Skeletal muscle cell (primary cell): ENCODE data around the gene AGPAT3.
"Not testable (repeated sequence)": the region's sequence is repeated elsewhere in the genome, so short reads cannot be mapped to it uniquely, and the experiment has no call there.

Experiments used
- DNase-seq: peaks from one replicate; pipeline ENCODE4 v3.0.0-alpha.2; 2010; ENCODE audit warnings: low read depth
- H3K4me3 ChIP-seq: 2 replicates; pipeline ENCODE4 v1.5.1; 2011; ENCODE audit warnings: low read depth, mild to moderate bottlenecking, control low read depth, low read length, moderate library complexity

AGPAT3 gene, protein sequence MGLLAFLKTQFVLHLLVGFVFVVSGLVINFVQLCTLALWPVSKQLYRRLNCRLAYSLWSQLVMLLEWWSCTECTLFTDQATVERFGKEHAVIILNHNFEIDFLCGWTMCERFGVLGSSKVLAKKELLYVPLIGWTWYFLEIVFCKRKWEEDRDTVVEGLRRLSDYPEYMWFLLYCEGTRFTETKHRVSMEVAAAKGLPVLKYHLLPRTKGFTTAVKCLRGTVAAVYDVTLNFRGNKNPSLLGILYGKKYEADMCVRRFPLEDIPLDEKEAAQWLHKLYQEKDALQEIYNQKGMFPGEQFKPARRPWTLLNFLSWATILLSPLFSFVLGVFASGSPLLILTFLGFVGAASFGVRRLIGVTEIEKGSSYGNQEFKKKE

DNA sequence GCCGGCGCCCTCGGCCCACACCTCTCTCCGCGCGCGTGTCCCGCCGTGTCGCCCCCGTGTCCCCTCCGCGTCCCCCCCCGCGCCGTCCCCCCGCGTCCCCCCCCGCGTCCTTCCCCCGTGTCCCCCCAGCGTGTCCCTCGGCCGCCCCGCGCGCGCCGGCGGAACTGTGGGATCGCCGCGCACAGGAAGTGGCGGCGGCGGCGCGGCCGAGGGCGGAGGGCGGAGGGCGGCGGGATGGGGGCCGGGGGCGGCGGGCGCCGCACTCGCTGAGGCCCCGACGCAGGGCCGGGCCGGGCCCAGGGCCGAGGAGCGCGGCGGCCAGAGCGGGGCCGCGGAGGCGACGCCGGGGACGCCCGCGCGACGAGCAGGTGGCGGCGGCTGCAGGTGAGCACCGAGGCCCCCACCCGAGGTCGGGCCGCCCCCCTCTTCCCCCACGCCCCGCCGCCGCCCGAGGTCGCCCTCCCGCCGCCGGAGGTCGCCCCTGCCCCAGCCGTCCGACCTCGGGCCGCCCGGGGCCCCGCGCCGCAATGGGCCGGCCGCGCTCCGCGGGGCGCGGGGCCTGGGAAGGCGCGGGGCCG is at the start of gene AGPAT3:
TSS of gene AGPAT3 (plus strand) at position 262 of the 578 bp plus-strand sequence. CDS start 94,459 bp downstream, outside the sequence.
- DNase-seq, result no peak
- H3K4me3 ChIP-seq, result peak within 1 kb of the TSS; percentile 68

DNA sequence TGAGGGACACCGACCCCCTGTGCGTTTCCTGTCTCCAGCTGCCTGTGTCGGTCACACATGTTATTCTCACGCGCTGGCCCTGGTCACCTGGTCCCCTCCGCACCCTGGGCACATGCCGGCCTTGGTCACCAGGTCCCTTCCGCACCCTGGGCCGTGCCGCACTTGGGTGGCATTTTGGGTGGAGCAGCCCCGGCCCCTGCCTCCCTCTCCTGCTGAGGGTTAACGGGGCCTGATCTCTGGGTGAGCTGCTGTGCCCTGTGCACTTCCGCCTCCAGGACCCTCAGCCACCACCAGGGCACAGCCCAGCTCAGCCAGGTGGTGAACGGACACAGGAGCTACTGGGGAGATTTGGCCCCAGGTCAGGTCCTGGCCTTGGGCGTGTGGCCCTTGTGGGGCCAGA is 49.0 kb upstream of the AGPAT3 start:
- H3K4me3 ChIP-seq, result no peak overlapping the region
- DNase-seq, result no peak

DNA sequence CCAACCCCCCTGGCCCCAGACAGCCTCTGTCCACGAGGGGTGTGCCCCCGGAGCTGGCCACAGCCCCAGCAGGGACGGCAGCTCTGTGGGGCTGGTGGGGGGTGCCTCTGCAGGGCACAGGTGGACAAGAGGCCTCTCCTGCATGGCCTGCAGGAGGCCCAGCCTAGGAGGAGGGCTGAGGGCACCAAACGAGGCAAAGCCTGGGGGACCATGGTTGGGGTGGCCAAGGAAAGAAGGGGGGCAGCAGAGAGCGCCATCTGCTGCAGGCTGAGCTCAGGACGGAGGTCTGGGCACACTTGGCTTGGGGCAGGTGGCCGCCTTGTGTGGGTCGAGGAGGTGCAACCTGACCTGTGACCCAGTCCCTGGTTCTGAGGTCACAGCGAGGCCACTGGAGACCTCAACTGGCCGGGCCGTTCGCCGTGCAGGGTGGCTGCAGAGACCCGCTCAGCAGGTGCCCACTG is 48.4 kb upstream of the AGPAT3 start:
- no peak overlapping the region for H3K4me3 ChIP-seq
- DNase-seq, result no peak

DNA sequence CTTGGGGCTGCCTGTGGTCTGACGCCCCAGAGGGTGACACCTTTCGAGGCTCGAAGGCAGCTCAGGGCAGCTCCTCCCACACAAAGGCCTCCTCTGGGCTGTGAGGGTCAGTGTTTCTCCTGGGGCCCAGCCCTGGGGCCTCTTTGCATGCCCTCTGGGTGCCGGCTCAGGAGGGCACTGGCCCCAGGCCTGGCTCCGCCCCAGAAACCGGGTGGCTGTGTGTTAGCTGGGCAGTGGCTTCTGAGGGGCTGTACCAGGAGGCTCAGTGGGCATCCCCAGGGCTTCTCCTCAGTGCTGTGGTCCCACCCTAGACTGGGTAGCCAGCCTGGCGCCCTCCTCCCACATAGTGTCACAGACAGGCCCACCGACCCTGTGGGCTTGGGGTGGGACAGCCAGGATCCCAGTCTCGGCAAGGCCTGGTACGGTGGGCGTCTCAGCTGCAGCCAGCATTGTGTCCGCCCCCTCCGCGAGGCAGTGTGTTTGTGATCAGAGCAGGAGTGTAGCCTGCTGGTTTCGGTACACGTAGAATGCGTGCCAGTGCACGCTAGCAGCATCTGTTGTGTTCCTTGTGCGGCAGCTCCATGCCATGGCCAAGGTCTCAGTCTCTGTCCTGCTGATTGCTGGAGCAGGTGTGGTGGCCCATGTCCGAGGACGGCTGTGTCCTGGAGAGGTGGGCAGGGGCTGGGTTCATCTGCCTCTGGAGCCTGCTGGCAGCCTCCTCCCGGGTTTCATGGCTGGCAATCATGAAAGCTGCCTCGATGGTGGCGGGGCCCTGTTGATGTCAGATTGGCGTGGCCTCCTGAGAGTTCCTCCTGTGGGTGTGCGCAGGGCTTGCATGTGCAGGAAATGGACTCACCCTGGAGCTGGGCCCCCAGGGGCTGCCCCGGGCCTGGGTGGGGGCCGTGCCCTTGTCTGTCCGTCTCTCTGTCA is 47.6 kb upstream of the AGPAT3 start:
- no peak for DNase-seq

DNA sequence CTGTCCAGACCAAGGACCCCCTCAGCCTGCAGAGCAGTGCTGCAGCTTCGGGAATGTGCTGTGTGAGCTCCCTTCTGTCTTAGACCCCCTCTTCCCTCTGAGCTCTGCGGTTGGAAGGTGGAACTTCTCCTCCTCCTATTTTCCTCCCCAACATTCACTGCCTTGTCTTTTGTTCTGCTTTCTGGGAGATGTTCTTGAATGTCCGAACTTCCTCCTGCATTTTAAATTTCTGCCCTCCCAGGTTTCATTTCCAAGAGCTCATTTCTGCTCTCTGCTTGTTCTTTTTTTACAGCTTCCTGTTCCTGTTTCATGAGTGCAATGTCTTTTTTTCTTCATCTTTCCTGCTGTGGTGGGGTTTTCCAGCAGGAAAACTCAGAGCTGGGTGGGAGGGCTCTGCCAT is 46.3 kb upstream of the AGPAT3 start:
- no peak overlapping the region for H3K4me3 ChIP-seq
- DNase-seq, result no peak

More for the DNA sequence above, 47.6 kb upstream of the AGPAT3 start:
- no peak overlapping the region for H3K4me3 ChIP-seq

DNA sequence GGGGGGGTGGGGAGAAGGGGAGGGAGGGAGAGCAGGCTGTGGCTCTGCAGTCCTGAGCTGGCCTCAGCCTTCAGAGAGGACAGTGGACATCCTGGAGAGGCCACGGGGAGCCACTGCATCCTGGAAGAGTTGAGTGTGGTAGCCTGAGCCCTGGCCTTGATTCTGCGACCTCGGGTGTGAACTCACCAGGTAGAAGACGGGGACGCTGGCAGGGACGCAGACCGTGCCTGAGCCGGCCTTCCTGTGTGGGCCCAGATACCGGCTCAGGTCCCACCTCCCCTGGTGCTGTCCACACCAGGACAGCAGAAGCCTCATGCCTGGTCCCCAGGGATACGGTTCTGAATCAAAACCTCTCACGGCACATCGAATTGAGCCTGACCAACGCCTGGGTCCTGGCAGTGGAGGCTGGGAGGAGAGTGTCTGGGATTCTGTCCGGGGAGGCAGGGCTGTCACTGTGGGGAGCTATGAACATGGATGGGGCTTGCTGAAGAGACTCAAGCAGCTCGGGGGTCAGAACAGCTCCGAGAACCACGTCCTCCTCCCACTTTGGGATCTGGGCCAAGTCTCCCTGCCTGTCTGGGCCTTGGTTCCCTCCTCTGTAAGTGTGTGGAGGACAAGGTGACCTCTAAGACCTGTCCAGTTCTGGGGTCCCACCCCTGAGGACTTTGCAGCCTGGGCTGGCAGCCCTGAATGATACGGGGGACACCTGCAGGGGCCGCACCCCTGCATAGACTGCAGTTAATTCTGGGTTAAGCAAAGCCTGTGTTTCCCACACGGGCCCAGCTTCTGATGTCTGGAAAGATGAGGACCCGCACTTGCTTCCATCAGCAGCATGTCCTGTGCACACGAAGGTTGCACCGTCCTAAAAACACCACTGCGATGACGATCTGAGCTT is 45.3 kb upstream of the AGPAT3 start:
- DNase-seq, result no peak
- H3K4me3 ChIP-seq, result no peak overlapping the region

DNA sequence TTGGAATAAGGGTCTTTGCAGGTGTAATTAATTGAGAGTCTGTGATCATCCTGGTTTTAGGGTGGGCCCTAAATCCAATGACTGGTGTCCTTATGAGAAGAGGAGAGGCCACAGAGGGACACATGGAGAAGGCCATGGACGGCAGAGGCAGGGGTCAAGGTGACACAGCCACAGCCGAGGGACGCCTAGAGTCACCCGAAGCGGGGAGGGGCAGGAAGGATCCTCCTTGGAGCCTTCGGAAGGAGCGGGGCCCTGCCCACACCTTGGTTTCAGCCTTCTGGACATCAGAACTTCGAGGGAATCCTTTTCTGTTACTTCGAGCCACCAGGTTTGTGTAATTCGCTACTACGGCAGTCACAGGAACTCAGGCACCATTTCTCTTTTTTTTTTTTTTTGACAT is 44.6 kb upstream of the AGPAT3 start:
- DNase-seq, result no peak
- no peak overlapping the region for H3K4me3 ChIP-seq

DNA sequence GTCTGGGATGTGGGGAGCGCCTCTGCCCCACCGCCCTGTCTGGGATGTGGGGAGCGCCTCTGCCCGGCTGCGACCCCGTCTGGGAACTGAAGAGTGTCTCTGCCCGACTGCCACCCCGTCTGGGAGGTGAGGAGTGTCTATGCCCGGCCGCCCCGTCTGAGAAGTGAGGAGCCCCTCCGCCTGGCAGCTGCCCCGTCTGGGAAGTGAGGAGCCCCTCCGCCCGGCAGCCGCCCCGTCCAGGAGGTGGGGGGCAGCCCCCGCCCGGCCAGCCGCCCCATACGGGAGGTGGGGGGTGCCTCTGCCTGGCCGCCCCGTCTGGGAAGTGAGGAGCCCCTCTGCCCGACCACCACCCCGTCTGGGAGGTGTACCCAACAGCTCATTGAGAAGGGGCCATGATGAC is 42.9 kb upstream of the AGPAT3 start:
- H3K4me3 ChIP-seq, DNase-seq: not testable (repeated sequence)

DNA sequence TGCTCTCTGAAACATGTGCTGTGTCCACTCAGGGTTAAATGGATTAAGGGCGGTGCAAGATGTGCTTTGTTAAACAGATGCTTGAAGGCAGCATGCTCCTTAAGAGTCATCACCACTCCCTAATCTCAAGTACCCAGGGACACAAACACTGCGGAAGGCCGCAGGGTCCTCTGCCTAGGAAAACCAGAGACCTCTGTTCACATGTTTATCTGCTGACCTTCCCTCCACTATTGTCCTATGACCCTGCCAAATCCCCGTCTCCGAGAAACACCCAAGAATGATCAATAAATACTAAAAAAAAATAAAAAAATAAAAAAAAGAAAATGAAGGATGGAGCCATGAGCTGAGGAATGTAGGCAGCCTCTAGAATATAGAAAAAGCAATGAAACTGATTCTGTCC is 42.3 kb upstream of the AGPAT3 start:
- not testable (repeated sequence) for DNase-seq, H3K4me3 ChIP-seq

DNA sequence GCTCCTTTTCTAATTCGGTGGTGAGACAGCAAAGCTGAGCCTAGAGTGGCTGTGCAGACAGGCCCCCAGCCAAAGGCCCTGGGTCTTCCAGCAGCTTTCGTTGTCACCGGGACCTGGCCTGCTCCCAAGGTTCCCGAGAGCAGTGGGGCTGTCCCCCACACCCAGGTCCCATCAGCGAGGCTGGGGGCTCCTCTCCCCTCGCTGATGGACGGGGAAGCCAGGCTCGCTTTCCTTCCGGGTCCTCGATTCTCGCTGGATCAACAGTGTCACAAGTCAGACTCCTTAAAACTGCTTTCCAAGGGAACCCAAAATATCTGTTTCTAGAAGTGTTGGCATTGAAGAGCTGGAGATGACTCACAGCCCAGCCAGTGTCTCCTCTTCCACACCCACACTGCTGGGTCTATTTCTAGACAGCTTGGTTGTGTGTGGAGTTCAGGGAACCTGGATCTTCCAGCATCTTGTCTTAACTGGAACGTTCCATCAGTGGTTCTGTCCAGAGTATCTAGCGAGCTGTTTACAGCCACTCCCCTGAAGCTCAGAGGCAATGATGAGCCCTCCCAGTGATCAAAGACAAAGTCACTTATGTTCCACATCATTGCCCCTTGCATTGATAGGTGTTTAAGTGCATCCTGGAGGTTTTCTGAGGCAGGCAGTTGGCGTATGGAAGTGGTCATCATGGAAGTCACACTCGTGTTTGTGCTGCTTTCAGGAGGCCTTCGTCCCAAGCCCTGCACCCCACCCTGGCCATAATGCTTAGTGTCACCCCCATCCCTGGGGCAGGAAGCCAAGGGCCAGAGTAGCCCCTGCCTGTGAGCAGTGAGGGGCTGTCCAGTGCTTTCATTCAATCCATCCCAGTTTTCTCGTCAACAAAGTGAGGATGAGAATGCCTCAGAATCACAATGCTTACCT is 40.4 kb upstream of the AGPAT3 start:
- DNase-seq, result no peak
- no peak overlapping the region for H3K4me3 ChIP-seq

DNA sequence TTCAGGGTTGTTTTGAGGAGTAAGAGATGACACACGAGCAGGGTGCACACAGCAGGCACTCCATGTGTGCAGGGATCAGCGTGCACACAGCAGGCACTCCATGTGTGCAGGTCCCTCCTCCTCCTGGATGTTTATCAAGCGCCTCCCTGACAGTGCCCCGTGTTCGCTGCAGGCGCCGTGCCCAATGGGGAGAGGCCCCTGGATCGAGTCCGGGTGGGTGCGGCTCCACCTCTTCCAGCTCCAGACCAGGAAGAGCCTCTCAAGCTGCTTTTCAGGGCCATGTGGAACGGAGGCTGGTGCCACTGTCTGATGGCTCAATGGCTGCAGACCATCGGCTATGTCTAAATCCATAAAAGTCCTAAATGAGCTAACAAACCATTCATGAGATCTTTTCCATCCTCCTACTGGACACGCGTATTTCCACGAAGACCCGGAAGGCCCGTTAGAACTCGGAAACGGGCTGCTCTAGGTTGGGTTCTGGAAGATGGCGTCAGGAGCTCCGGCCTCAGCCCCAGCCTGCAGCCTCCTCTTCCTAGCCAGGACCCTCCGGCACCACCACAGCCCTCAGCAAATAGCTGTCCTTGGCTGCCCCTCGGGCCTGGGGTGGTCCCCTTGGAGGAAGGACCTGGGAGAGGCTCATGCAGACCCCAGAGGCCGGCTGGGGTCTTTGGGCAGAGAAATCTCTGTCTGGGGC is 39.6 kb upstream of the AGPAT3 start:
- no peak for DNase-seq
- H3K4me3 ChIP-seq, result no peak overlapping the region

DNA sequence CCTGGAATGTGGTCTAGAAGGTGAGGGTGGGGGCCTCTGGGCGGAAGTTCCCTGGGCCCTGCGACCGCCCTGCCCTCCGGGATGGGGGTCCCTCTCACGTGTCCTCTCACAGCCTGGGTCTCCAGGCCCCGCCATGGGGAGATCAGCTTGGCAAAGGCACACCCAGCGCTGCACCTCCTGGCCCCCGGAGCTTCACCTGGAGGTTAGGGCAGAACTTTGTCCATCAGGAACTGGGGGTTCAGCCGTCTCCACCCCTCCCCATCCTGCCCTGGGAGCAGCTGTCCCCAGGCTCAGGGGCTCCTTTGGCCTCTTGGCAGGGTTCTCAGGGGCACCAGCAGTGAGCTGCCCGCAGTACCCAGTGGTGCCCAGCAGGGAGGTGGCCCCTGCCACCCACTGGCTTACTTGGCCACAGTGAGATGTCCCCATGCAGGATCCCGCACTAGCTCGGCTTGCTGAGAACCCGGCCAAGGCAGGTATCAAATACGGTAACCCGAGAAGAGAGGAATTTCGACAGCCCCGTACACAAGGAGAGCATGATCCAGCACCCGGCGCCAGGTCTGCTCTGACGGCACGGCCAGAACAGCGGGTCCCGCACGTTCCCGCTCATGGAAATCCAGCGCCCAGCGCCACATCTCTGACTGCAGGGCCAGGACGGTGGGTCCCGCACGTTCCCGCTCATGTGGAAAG is 38.9 kb upstream of the AGPAT3 start:
- no peak overlapping the region for H3K4me3 ChIP-seq
- no peak for DNase-seq

DNA sequence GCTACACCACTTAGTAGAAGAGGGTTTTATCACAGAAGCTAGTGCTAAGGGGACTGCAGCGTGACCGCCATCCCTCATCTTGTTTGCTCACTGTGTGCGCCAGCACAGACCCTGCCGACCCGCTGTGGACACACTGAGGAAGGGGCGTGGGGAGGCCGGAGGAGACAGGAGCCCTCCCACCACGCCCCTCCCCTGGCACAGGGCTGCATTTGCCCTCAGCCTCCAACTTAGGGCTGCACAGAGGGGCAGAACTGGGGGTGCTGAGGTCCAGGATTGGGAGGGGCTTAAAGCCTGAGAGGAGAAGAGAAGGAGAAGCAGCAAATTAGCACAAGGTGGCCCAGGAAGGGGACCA is 38.4 kb upstream of the AGPAT3 start:
- no peak for DNase-seq
- H3K4me3 ChIP-seq, result no peak overlapping the region

DNA sequence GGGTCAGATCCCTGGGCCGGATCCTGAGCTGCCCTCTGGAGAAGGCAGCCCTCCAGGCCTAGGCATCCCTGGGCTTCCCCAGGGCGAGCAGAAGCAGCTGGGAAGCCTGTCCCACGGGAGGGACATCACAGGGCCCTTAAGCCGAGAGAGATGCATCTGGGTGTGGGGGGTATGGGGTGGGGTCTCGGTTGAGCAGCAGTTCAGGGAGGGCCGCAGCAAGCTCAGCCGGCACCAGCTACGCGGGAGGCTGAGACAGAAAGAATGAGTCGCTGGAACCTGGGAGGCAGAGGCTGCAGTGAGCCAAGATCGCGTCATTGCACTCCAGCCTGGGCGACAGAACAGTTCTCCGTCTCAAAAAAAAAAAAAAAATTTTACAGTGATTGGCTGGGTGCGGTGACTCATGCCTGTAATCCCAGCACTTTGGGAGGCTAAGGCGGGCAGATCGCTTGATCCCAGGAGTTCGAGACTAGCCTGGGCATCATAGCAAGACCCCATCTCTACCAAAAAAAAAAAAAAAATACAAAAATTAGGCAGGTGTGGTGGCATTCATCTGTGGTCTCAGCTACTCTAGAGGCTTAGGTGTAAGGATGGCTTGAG is 37.9 kb upstream of the AGPAT3 start:
- no peak overlapping the region for H3K4me3 ChIP-seq
- DNase-seq, result no peak

DNA sequence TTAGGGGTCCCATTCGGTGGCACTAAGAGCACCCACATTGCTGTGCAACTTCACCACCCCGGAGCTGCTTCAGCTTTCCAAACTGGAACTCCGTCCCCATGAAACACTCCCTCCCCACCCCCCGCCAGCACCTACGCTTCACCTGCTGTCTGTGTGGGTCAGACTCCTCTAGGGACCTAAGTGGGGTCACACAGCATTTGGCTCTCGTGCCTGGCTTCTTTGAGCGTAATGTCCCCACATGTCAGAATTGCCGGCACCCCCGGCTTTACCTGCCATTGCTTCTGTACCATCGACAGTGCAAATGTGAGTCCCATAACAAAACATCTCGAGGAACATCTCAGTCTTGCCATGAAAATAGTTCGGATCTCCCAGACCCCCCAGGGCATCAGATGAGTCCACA is 35.9 kb upstream of the AGPAT3 start:
- H3K4me3 ChIP-seq, result no peak overlapping the region
- no peak for DNase-seq

DNA sequence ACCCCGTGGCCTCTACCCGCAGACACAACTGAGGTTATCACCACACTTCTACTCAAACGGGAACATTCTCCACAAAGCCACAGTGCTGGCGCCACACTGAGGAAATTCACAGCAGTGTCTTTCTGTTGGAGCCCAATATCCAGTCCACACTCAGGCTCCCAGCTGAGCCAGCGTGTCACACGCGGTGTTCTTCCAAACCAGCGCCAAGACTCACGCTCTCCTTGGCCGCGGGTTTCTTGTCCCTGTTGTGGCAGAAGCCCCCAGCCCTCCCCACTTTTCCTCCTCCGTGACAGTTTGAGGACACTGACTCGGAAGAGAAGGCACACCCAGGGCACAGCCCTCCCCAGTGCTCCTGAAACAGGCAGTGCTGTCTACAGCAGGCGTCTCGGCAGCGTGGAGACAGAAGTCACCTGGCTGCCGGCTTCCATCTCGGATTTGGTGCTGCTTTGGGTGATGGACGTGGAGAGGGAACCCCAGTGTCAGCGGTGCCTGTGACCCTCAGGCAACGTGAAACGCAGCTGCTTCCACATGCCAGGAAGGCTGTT is 35.4 kb upstream of the AGPAT3 start:
- DNase-seq, result no peak
- no peak overlapping the region for H3K4me3 ChIP-seq

DNA sequence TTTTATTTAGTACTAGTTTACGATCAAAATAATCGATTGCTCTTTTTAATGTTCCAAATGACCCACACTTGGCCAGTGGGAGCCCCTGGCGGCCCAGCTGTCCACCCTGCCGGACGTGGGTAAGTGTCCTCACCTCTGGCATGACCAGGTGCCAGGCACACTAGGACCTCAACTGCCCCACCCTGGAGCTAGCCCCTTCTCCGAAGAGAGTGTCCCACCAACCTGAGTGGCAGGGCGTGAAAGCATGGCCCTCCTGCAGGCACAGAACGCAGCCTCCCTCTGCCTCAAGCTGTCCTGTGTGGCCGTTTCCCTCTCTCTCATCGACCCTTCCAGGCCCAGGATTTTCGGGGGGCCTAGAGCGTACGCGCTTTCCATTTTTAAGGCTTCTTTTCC is 32.9 kb upstream of the AGPAT3 start:
- DNase-seq, result no peak
- no peak overlapping the region for H3K4me3 ChIP-seq
